IPS-NIHi7 (cell line): ENCODE measurements around the gene CERS5.

ENCODE experiments used
- DNase-seq: peaks from one replicate; pipeline ENCODE4 v3.0.0; 2012; ENCODE audit warnings: mixed read lengths; ENCODE audit errors: extremely low spot score

CERS5 gene

DNA sequence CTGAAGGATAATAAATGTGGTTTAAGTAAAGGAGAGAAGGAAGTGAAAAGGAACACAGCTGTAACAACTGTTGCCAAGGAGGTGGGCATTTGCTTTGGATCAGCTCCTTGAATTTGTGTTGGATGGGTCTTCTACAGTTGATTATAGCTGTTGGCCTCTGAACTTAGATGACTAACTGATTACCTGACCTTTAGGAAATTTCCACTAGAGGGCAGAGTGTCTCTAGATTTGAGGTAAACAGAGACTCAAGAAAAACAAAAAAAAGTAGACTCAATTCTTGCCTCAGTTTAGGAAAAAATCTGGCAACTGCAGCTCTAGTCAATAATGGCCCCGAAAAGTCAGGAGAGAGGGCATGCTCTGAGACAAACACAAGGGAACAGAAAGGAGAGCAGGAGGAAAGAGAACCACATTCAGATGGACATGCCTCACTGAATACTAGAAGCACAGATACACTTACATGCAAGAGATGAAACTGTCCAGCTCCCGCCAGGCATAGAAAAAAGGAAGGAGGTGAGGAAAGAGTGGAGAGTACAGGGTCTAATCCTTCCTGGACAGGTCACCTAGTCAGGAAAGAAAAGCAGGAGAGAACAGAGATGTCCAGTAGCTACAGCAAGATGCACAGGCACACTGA, 34.5 kb downstream of the CERS5 start:
- peak; percentile 54 for DNase-seq

DNA sequence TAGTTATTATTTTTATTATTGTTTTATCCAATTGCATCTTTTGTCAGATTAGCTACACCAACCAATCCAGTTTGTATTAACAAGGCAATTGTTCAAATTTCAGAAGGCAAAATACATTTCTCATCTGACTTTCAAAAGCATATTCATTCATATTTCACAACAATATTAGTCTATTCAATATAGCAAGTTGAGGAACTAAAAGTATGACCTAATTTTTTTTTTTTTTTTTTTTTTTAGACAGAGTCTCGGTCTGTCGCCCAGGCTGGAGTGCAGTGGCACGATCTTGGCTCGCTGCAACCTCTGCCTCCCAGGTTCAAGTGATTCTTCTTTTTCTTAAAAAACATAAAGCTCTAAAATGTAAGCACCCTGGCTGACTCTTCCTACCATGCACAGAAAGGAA, 37.9 kb downstream of the CERS5 start:
- no peak for DNase-seq

DNA sequence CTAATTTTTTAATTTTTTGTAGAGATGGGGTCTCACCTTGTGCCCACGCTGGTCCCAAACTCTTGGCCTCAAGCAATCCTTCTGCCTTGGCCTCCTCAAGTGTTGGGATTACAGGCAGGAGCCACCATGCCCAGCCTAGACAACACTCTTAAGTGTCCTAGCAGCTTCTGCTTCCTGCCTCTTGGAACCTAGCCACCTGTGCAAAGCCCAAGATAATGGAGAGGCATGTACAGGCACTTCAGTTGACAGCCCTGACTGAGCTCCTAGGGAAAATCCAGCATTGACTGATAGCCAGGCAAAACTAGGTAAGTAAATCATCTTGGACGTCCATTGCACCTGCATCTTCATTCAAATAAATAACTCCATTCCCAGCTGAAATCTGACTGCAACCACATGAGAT, 39.6 kb downstream of the CERS5 start:
- no peak for DNase-seq

DNA sequence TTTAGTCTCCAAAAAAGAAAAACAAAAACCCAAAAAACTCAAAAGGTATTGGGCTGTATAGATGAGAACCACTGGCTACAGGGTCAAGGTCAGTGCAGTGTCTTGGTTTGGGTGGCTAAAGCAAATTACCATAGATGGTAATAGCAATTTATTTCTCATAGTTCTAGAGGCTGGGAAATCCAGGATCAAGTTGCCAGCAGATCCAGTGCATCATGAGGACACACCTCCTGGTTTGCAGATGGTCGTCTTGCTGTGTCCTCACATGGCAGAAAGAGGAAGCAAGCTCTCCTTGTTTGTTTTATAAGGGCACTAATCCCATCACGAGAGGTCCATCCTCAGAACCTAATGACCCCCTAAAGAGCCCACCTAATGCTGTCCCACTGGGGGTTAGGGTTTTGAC, 44.0 kb downstream of the CERS5 start:
- DNase-seq, result no peak

DNA sequence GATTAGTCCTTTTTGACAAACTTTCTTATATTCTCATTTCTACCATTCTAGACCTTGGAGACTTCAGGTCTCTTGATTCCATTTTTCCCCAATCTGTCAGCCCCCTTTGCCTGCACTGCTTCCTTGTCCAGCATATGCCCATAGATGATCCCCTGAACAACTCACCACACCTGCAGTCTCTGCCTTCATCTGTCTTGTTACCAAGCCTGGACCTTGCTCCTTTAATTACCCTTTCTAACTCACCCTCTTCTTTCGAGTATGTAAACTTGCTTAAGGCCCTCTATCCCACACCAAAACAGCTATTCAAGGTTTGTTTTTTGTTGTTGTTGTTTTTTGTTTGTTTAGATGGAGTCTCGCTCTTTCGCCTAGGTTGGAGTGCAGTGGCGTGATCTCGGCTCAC, 45.5 kb downstream of the CERS5 start:
- no peak for DNase-seq

DNA sequence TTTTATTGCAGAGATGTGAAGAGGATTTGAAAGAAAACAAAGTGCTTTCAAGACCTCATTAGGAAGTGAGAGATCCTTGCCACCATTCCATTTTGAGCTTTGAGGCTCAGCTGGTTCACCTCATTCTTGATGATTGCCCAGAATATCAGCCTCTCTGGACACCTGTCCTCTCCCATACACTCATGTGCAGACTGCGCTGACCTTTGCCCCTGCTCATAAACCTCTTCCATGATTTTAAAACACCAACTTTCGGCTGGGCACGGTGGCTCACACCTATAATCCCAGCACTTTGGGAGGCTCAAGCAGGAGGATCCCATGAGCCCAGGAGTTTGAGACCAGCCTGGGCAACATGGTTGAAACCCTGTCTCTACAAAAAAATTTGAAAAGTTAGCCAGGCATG, 46.2 kb downstream of the CERS5 start:
- no peak for DNase-seq

DNA sequence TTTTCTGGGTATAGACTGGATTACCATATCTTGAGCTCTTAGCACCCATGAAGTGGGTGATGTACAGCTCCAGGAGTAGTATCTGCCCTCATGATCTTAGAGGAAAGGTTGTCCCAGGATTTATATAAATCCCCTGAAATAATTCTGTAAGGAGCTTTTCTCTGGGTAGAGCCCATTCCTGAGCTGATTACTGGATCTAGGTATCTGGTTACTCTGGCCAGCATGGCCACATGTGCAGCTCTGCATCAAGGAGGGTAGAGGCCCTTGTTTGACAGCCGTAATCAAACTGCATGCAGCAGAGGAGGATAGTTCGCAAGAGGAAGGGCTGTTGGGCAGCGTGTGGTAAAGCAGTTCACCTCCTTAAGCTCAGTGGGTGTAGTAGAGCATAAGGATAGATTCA, 46.6 kb downstream of the CERS5 start:
- DNase-seq, result no peak

DNA sequence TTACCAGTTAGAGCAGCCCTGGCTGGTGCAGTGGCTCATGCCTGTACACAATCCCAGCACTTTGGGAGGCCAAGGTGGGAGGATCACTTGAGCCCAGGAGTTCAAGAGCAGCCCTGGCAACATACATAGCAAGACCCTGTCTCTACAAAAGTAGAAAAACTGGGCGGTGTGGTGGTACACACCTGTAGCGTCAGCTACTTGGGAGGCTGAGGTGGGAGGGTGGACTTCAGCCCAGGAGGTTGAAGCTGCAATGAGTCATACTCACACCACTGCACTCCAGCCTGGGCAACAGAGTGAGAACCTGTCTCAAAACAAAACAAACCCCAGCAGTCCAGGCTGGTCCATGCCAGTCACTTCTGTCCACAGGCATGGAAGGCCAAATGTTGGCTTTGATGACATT, 47.8 kb downstream of the CERS5 start:
- DNase-seq, result no peak

DNA sequence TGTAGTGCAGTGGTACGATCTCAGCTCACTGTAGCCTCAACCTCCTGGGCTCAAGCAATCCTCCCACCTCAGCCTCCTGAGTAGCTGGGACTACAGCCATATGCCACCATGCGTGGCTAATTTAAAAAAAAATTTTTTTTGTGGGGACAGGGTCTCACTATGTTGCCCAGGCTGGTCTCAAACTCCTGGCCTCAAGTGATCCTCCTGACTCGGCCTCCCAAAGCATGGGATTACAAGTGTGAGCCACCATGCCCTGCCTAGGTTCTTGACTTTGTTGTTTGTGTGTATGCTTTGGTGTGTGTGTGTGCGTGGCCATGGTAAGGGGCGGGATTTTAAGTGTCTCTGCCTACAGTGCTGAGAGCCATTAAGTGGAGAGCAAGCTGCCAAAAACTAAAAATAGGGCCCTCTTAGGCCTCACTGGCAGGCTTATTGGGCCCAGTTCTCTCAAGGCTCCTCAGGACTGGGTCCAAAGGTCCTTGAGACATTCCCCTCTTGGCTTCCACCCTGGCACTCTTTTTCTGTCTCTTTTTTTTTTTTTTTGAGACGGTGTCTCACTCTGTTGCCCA, 50.0 kb downstream of the CERS5 start:
- DNase-seq, result no peak

DNA sequence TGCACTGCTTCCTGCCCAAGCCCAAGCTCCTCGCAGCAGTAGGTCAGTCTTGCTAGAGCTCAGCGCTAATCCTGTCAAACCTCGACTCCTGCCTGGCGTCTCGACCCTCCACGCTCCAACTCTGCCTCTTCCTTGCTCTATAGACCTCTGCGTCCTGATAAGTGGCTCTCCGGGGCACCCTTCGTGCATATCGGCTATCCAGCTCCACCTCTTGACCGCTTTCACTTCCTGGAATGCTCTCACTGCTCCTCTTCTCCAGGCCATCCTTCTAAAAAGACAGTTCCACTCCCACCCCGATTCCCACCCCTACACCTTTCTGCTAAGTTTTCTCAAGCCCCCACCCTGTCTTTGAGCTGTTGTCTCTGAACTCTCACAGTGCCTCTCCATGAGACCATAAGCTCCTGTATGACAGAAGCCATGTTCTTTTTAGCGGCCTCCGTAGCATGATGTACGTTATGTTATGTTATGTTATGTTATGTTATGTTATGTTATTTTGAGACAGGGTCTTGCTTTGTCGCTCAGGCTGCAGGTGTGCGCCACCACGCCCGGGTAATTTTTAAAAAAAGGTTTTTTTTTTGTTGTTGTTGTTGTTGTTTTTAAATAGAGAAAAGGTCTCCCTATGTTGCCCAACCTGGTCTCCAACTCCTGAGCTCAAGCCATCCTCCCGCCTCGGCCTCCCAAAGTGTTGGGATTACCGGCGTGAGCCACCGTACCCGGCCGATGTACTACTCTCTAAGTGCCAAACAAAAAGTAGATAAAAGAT, 54.5 kb downstream of the CERS5 start:
- DNase-seq, result peak; percentile 66

DNA sequence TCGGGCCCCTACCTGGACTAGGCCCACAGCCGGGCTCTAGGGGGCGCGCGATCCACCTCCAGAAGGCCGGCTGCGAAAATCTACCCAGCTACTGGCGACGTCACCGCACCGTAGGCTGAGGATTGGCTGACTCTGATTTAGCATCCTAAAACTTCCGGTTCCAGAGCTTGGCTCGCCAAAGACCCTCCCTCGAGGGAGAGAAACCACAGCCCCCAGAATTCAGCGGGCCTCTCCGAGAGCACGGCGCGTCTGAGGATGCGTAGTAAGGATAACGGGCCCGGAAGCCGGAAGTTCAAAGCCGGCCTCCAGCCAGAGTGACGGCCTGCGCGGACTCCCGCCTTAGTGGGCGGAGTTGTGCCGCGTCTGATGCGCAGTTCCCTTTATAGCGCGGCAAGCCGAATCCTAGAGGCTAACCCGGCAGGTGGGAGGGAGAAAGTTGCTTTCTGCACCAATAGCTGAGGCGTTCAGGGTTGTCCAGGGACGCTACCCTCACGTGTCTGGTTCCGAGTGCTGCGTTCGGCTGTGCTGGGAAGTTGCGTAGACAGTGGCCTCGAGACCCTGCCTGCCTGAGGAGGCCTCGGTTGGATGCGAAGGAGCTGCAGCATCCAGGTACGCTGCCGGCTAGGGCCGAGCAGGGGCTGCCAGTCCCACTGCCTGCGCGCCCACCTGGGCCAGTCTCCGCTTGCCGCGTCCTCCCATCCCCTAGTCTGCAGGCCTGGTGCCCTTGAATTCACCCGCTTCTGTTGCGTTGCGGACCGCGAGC, 55.3 kb downstream of the CERS5 start, which contains the start of gene COX14:
Gene COX14, plus strand, starts transcription at position 544 of the 763 bp plus-strand sequence. CDS start 7,808 bp downstream, outside the sequence.
- DNase-seq, result peak; percentile 98

DNA sequence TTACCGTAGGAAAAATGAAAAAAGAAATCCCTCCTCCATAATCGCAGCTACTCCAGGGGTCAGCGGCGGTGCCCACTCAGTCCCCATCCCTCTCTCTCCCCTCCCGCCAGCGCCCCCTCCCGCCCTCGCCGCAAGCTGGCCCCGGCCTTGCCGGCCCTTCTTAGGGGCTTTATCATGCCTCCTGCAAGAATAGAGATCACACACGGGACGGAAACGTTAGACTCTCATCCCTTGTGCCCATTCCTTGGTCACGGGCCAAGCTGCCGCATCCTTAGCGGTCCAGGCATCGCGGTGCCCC, 55.8 kb downstream of the CERS5 start:
- DNase-seq, result no peak

DNA sequence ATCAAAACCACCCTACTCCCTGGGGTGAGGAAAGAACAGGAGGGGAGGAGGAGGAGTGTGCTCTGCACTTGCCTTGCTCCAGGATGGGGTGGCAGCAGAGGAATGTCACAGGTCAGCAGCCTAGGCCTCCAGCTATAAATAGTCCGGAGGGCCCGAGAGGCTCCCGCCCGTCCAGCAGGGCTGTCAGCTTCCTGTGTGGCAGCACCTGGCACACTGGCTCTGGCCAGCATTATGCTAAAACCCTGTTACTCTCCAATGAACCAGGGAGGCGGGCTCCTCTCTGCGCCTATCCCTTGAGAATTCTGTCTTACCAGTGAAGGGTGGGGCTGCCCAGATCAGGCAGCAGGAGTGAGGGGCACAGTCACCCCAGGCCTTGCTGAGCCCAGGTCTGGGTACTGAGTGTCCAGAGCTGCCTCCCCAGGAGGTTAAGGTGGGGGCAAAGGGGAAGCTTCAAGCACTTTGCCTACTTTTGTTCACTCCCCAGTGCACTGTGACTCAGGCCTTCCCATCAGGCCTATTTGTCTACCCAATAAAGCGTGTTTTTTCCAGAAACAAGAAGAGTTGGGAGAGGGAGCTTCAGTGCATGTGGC, 56.3 kb downstream of the CERS5 start:
- peak; percentile 33 for DNase-seq

DNA sequence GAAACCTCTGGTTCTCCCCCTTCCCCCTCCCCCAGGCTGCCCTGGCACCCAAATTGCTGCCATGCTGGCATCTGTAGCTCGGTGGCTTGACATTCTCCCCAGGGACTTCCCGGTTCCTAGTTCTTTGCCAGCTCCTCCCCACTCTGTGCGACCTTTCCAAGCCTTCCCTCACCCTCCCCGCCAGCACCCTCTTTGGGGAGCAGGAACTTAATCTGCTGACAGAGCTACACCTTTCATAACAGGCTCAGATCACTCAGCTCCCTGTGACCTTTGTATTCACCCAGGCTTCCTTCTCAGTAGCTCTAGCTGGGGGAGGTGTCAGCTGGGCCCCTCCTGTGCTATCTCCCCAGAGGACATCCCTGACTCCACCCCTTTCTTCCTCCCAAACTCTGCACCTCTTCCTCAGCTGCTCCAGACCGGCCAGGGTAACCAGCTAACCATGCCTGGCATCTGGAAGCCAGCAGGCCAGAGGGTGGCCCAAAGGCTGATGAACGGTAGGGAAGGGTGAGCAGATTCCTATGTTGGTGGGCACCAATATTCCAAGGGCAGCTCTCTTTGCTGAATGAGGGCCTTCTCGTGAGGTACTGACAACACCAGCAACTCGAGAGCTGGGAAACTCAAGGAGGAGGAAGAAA, 56.9 kb downstream of the CERS5 start:
- DNase-seq, result no peak

DNA sequence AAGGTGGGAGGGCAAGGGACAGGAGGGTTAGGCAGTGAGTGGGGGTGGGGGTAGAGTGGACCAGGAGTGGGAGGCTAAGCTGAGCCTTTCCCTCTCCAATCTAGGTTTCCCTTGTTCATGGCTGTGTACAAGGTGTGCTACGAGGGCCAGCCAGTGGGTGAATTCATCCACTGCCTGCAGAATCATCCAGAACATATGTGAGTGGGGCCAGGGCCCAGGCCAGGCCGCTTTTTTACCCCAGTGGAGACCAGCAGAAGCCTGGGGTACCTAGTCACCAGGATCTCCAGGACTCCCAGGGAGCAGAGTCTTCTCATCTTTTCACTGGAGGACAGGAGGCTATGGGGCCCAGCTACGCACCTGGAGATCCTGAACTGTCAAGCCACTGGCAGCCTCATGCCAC, 57.9 kb downstream of the CERS5 start:
- DNase-seq, result no peak

DNA sequence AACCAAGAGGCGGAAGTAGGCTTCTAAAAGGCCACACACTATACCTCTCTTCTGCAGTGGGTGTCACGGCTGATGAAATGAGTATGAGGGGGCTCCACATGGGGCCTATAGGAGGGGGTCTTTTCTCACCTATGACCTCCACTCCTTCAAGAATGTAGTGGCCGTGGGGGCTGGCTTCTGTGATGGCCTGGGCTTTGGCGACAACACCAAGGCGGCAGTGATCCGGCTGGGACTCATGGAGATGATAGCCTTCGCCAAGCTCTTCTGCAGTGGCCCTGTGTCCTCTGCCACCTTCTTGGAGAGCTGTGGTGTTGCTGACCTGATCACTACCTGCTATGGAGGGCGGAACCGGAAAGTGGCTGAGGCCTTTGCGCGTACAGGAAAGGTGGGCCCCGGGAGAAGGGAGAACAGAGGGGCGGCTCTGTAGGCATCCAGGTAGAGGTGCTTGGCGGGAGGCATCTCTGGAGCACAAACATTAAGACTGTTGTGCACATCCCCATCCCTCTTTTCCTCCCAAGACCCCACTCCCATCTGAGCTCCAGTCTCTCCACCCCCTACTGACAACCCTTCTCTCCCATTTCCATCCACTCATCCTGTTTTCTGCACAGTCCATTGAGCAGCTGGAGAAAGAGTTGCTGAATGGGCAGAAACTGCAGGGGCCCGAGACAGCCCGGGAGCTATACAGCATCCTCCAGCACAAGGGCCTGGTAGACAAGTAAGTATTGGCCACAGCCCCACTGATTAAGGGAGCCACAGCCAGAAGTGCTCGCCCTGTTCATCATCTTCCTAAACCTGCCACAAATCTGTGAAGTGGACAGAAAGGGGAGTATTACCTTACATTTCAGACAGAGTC, 59.5 kb downstream of the CERS5 start:
- no peak for DNase-seq

DNA sequence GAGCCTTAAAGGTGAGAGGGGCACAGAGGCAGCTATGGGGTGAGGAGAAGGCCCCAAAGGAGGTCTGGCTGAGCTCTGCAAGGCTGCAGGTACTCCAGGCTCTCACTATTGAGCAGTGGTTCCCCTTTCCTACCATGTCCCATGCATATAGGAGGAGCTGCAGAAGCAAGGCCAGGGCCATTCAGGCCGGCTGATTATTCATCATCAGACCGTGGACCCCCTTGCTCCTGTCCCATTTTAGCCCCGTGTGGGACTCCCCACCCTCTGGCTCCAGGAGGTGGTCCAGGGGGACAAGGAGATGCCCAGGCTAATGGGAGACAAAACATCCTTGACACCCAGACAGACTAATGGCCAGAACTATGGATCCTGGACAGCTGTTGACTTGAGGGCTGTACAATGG, 60.3 kb downstream of the CERS5 start:
- DNase-seq, result no peak

DNA sequence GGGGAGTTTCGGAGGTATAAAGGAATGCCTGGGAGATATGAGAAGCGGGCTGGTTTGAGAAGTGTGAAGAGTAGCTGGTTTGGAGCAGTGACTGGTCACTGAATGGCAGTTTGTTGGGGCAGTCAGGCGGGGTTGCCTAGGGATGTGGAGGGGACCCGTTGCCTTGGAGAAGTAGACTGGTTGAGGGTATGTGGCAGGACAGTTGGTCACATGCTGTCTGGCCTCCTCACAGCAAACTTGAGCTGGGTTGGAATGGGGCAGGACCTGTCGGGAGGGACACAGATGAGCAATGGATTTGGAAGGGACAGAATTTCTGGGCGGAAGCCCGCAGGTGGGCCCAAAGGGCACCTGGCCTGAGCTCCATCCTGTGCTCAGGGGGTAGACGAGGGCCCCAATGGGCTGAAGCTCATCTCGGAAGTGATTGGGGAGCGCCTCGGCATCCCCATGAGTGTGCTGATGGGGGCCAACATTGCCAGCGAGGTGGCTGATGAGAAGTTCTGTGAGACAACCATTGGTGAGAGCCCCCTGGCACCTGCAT, 61.2 kb downstream of the CERS5 start:
- no peak for DNase-seq

DNA sequence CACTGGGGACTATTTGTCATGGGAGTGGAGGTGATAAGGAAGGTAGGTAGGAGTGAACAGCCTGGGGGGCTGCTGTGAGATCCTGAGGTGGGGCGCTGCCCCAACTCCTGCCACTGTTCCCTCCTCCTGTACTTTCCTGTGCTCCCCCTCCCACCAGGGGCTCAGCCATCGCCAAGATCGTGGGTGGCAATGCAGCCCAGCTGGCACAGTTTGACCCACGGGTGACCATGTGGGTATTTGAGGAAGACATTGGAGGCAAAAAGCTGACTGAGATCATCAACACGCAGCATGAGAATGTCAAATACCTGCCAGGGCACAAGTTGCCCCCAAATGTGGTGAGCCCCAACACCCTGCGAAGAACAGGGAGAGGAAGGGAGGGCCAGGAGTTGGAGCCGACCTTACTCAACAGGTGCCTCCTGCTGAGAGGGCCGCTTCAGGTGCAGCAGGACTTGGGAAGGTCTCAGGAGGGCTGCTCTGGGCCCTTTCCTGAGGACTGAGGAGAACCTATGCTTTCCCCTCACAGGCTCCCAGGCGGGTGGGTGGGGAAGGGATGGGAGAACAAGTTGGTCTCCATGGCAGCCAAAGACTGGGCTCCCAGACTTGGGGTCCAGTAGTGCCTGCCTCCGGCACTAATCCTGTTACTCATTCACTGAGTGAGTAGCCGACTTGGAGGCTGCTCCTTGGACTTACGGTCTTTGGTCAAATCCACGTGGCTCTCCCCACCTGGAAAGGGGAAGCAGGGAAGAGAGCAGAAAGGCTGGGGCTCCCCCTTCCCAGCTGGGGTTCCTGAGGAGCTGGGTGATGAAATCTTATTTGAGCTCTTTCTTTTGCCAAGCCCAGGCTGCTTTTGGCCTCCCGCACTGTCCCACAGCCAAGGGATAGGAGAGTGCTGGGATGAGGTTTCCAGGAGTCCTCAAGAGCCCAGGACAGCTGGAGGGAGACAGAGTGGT, 62.5 kb downstream of the CERS5 start:
- no peak for DNase-seq
